HL-60 (cell line): ENCODE measurements around the gene TTLL11.

ENCODE experiments used
- DNase-seq, 2 experiments: peaks; one replicate each; pipeline ENCODE4 v3.0.0-alpha.2; 2010 to 2020; ENCODE audit warnings: low read depth in 1 of 2, low spot score in 1 of 2
- H3K27ac ChIP-seq: fragments of 250-450 bp; sonication (Bioruptor Pico); replicated peaks from 2 replicates; pipeline ENCODE4 v1.5.1; 2020; ENCODE audit warnings: mild to moderate bottlenecking, moderate library complexity
- H3K27me3 ChIP-seq: fragments of 250-450 bp; sonication (Bioruptor Pico); 2 replicates; pipeline ENCODE4 v1.5.1; 2021; ENCODE audit warnings: mild to moderate bottlenecking, moderate library complexity; ENCODE audit not compliant: insufficient read depth, poor library complexity, severe bottlenecking
- H3K4me3 ChIP-seq: replicated peaks from 2 replicates; pipeline ENCODE4 v1.5.1; 2011; ENCODE audit warnings: mild to moderate bottlenecking, control low read depth, low read length; ENCODE audit not compliant: insufficient read depth
- GABPA ChIP-seq: IDR thresholded peaks from 2 replicates; pipeline ENCODE4 v1.6.1; 2012; ENCODE audit warnings: low read depth
- POLR2AphosphoS5 ChIP-seq: IDR thresholded peaks from 2 replicates; pipeline ENCODE4 v1.6.1; 2012; ENCODE audit warnings: low read depth
- SPI1 ChIP-seq: IDR thresholded peaks from 2 replicates; pipeline ENCODE4 v1.6.1; 2012; ENCODE audit warnings: low read depth, mild to moderate bottlenecking, borderline replicate concordance
- TF ChIP-seq, protein P1 (sequence below): IDR thresholded peaks from one replicate; pipeline ENCODE4 v1.5.1; 2011; ENCODE audit warnings: low read length, control low read depth, inconsistent platforms; ENCODE audit not compliant: insufficient read depth
- TF ChIP-seq, protein P2 (sequence below): IDR thresholded peaks from 2 replicates; pipeline ENCODE4 v1.6.1; 2012; ENCODE audit warnings: low read depth; ENCODE audit not compliant: insufficient replicate concordance

The TTLL11 gene

DNA sequence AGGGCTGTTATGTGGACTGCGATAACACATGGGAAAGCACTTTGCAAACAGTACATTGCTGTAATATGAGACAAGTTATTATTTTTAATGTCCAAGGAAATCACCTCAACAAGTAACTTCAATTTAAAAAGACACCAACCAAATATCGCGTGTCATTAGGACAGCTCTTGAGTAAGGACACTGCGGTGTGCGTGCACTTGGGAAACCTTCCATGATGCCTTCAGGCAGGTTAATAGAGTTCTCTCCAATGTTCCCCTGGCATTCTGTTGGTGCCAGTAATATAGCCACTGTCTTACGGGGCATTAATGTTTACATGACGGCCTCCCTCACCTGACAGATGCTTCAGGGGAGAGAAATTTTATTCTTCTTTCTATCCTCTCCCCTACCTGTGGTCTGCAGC, 42.9 kb downstream of the TTLL11 start:
- TF ChIP-seq GABPA, result no peak
- TF ChIP-seq, protein P1, sequence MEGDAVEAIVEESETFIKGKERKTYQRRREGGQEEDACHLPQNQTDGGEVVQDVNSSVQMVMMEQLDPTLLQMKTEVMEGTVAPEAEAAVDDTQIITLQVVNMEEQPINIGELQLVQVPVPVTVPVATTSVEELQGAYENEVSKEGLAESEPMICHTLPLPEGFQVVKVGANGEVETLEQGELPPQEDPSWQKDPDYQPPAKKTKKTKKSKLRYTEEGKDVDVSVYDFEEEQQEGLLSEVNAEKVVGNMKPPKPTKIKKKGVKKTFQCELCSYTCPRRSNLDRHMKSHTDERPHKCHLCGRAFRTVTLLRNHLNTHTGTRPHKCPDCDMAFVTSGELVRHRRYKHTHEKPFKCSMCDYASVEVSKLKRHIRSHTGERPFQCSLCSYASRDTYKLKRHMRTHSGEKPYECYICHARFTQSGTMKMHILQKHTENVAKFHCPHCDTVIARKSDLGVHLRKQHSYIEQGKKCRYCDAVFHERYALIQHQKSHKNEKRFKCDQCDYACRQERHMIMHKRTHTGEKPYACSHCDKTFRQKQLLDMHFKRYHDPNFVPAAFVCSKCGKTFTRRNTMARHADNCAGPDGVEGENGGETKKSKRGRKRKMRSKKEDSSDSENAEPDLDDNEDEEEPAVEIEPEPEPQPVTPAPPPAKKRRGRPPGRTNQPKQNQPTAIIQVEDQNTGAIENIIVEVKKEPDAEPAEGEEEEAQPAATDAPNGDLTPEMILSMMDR, result no peak
- TF ChIP-seq, protein P2, sequence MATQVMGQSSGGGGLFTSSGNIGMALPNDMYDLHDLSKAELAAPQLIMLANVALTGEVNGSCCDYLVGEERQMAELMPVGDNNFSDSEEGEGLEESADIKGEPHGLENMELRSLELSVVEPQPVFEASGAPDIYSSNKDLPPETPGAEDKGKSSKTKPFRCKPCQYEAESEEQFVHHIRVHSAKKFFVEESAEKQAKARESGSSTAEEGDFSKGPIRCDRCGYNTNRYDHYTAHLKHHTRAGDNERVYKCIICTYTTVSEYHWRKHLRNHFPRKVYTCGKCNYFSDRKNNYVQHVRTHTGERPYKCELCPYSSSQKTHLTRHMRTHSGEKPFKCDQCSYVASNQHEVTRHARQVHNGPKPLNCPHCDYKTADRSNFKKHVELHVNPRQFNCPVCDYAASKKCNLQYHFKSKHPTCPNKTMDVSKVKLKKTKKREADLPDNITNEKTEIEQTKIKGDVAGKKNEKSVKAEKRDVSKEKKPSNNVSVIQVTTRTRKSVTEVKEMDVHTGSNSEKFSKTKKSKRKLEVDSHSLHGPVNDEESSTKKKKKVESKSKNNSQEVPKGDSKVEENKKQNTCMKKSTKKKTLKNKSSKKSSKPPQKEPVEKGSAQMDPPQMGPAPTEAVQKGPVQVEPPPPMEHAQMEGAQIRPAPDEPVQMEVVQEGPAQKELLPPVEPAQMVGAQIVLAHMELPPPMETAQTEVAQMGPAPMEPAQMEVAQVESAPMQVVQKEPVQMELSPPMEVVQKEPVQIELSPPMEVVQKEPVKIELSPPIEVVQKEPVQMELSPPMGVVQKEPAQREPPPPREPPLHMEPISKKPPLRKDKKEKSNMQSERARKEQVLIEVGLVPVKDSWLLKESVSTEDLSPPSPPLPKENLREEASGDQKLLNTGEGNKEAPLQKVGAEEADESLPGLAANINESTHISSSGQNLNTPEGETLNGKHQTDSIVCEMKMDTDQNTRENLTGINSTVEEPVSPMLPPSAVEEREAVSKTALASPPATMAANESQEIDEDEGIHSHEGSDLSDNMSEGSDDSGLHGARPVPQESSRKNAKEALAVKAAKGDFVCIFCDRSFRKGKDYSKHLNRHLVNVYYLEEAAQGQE, result no peak
- TF ChIP-seq SPI1, result no peak
- no peak for TF ChIP-seq POLR2AphosphoS5
- Histone ChIP-seq H3K4me3 (no peak overlapping the region), H3K27me3 (no peaks in the 10 kb centered on the region), H3K27ac (no peak overlapping the region)
- no peak for DNase-seq

DNA sequence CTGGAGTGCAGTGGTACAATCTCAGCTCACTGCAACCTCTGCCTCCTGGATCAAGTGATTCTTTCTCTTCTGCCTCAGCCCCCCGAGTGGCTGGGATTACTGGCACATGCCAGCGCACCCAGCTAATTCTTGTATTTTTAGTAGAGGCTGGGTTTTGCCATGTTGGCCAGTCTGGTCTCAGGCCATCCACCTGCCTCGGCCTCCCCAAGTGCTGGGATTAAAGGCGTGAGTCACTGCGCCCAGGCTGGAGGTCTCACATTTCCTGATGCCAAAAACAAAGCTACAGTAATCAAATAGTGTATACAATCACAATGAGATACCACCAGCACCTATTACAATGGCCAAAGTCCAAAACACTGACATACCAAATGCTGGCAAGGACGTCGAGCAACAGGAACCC, 51.1 kb downstream of the TTLL11 start:
- no peak overlapping the region for H3K4me3 ChIP-seq
- no peak for DNase-seq
- H3K27ac ChIP-seq, result no peak overlapping the region
- no peaks in the 10 kb centered on the region for H3K27me3 ChIP-seq
- TF ChIP-seq, protein P1, result no peak
- TF ChIP-seq GABPA (no peak), POLR2AphosphoS5 (no peak), SPI1 (no peak)
- TF ChIP-seq, protein P2, result no peak

DNA sequence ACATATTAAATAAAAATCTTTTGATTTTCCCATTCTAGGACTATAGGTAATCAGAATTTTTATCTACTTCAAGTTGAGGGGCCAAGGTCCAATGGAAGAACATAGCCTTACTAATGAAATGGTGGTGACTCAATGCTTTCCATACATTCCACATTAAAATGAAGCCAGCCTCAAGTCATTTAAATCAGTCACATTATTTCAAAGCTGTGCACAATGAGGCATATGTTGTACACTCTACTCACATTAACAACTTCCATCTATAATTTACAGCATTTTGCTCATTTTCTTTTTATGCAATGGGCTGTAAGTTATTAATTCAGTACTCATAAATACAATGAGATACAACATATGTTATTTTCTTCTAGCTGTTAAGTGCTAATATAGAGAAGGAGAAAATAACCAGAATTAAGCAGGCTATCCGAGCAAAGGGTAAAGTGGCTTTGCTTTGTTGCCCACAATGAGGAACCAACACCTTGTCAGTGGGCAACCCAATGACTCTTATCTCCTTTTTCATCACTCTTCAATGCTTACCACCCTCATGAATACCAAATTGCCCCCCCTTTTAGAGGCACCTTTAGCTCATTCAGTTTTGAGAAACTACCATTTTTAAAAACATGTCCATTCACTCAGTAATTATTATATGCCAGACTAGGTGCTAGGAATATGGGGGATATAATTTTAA, 52.4 kb downstream of the TTLL11 start:
- H3K27me3 ChIP-seq, result no peaks in the 10 kb centered on the region
- no peak for DNase-seq
- H3K27ac ChIP-seq, result no peak overlapping the region
- no peak overlapping the region for H3K4me3 ChIP-seq
- TF ChIP-seq SPI1, result no peak
- TF ChIP-seq, protein P1, result no peak
- no peak for TF ChIP-seq GABPA
- no peak for TF ChIP-seq POLR2AphosphoS5
- TF ChIP-seq, protein P2, result no peak
